Smooth muscle cell (in vitro differentiated cells): ENCODE data around the gene WAPL. TPM values are rescaled to one million over a fixed set of nuclear protein-coding genes. Genes with fewer than 3 reads are reported as not detected.

Experiments
- DNase-seq: peaks from one replicate; lab custom pipeline; 2025; ENCODE audit not compliant: unreplicated experiment; lab: John Stamatoyannopoulos, UW
- H2AFZ ChIP-seq: fragments of 200-600 bp; sonication (generic); 2 replicates; pipeline ENCODE4 v1.6.0; 2016; ENCODE audit warnings: antibody characterized with exemption, low read depth, mild to moderate bottlenecking
- H3F3A ChIP-seq: fragments of 200-600 bp; sonication (generic); 2 replicates; pipeline ENCODE4 v1.6.0; 2017; ENCODE audit warnings: antibody characterized with exemption, low read depth
- H3K27ac ChIP-seq: fragments of 200-600 bp; sonication (generic); 2 replicates; pipeline ENCODE4 v1.5.1; 2016; ENCODE audit warnings: low read depth, mild to moderate bottlenecking
- H3K27me3 ChIP-seq: fragments of 200-600 bp; sonication (generic); 2 replicates; pipeline ENCODE4 v1.6.1; 2016; ENCODE audit warnings: low read depth, mild to moderate bottlenecking
- H3K36me3 ChIP-seq: fragments of 200-600 bp; sonication (generic); 2 replicates; pipeline ENCODE4 v1.5.1; 2016; ENCODE audit warnings: low read depth
- H3K4me1 ChIP-seq: fragments of 200-600 bp; sonication (generic); 2 replicates; pipeline ENCODE4 v1.5.1; 2016; ENCODE audit warnings: low read depth
- H3K4me2 ChIP-seq: fragments of 200-600 bp; sonication (generic); 2 replicates; pipeline ENCODE4 v1.6.0; 2016; ENCODE audit warnings: mild to moderate bottlenecking
- H3K4me3 ChIP-seq: fragments of 200-600 bp; sonication (generic); 2 replicates; pipeline ENCODE4 v1.5.1; 2016; ENCODE audit warnings: mild to moderate bottlenecking
- H3K79me2 ChIP-seq: fragments of 200-600 bp; sonication (generic); 2 replicates; pipeline ENCODE4 v1.6.0; 2016; ENCODE audit warnings: low read depth, mild to moderate bottlenecking
- H3K9ac ChIP-seq: fragments of 200-600 bp; sonication (generic); 2 replicates; pipeline ENCODE4 v1.6.0; 2016; ENCODE audit warnings: low read depth
- H3K9me3 ChIP-seq: fragments of 200-600 bp; sonication (generic); replicated peaks from 2 replicates; pipeline ENCODE4 v1.5.1; 2016; ENCODE audit warnings: low read depth
- H4K20me1 ChIP-seq: fragments of 200-600 bp; sonication (generic); 2 replicates; pipeline ENCODE4 v1.6.0; 2016; ENCODE audit warnings: low read depth
- WGBS: methylation state at CpG from one replicate; pipeline ENCODE4 v1.1.7; 2016; ENCODE audit warnings: low lambda C conversion rate; 5-methylcytosine and 5-hydroxymethylcytosine counted together
- polyA plus RNA-seq: library from polyadenylated mRNA; unstranded; fragments of >200 nt; fragmentation: Nextera tagmentation; extraction: Ambion mirVana; gene quantifications from 2 replicates; pipeline ENCODE4 v1.2.1, GENCODE V29; 2016
- total RNA-seq: library from RNA; depleted of rRNA; stranded (reverse); fragments of >200 nt; gene quantifications from 2 replicates; pipeline ENCODE4 v1.2.3, GENCODE V29; 2014
- TF ChIP-seq, protein P1 (sequence below): fragments of 200-600 bp; sonication (generic); IDR thresholded peaks from 2 replicates; pipeline ENCODE4 v1.5.1; 2017; ENCODE audit warnings: borderline replicate concordance, mild to moderate bottlenecking, antibody characterized with exemption; ENCODE audit not compliant: insufficient read depth, poor library complexity, severe bottlenecking

The WAPL gene
- total and polyA plus RNA-seq, 2 experiments from 2014 or later, result 14.0 to 30.5 TPM

DNA sequence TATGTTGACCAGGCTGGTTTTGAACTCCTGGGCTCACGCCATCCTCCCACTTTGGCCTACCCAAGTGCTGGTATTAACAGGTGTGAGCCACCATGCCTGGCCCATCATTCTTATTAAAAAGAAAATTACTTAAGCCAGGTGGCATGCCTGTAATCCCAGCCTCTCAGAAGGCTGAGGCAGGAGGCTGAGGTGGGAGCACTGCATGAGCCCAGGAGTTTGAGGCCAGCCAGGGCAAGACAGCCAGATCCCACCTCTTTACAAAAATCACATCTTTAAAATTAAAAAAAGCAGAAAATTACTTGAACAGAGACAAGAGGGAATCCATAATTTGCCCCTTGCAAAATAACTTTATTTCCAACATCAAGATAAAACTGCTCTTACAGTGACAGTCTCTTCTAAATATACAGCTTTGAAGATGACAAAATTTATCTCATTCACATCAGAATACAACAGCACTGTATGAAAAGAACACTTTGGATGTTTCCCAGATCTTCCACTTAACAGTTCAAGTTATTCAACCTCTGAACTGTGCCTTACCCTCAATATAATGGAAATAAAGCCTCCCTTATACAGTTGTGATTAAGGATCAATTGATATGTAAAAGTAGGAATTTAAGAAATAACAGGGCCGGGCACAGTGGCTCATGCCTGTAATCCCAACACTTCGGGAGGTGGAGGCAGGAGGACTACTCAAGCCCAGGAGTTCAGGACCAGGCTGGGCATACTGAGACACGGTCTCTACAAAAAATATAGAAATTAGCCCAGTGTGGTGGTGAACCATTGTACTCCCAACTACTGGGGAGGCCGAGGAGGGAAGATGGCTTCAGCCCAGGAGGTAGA, 10.3 kb downstream of the WAPL start:
- Histone ChIP-seq H3K27ac (no peak overlapping the region), H3K9me3 (no peaks in the 10 kb centered on the region), H3K79me2 (peaks cover 95% of the 10 kb centered on the region), H3K4me2 (no peak overlapping the region), H3K36me3 (peaks cover 3% of the 10 kb centered on the region), H4K20me1 (peaks cover 90% of the 10 kb centered on the region), H3K4me3 (no peak overlapping the region), H3K4me1 (no peaks in the 10 kb centered on the region), H2AFZ (no peak overlapping the region), H3K27me3 (no peaks in the 10 kb centered on the region), H3F3A (no peaks in the 10 kb centered on the region), H3K9ac (no peak overlapping the region)
- WGBS, result 96% methylated on average over 5 of the region's 5 CpGs
- TF ChIP-seq, protein P1, sequence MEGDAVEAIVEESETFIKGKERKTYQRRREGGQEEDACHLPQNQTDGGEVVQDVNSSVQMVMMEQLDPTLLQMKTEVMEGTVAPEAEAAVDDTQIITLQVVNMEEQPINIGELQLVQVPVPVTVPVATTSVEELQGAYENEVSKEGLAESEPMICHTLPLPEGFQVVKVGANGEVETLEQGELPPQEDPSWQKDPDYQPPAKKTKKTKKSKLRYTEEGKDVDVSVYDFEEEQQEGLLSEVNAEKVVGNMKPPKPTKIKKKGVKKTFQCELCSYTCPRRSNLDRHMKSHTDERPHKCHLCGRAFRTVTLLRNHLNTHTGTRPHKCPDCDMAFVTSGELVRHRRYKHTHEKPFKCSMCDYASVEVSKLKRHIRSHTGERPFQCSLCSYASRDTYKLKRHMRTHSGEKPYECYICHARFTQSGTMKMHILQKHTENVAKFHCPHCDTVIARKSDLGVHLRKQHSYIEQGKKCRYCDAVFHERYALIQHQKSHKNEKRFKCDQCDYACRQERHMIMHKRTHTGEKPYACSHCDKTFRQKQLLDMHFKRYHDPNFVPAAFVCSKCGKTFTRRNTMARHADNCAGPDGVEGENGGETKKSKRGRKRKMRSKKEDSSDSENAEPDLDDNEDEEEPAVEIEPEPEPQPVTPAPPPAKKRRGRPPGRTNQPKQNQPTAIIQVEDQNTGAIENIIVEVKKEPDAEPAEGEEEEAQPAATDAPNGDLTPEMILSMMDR, result no peak
- no peak for DNase-seq

DNA sequence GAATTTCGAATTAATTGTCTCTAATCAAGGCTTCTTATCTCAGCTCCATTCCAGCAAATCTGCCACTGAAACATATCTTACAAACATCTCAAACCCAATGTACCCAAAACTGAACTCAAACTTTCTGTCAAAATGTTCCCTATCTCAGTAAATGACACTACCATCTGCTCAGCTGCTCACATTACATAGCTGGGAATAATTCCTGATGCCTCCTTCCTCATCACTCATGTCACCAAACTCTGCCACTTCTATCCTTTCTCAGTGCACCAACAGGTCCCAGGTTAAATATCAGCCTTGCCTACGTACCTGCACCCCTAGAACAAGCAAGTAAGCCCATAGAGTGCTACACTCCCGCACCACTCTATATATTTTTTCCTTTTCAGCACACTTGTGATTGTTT, 12.4 kb downstream of the WAPL start:
- Histone ChIP-seq H3K9me3 (no peaks in the 10 kb centered on the region), H3K36me3 (no peaks in the 10 kb centered on the region), H3K27me3 (no peaks in the 10 kb centered on the region), H3K9ac (no peak overlapping the region), H3F3A (no peaks in the 10 kb centered on the region), H4K20me1 (peaks cover 92% of the 10 kb centered on the region), H3K4me3 (no peak overlapping the region), H3K4me2 (no peak overlapping the region), H3K79me2 (peaks cover 95% of the 10 kb centered on the region), H3K27ac (no peak overlapping the region), H3K4me1 (no peaks in the 10 kb centered on the region), H2AFZ (no peak overlapping the region)
- DNase-seq, result no peak
- 92% methylated on average over 3 of the region's 3 CpGs for WGBS
- TF ChIP-seq, protein P1, result no peak

DNA sequence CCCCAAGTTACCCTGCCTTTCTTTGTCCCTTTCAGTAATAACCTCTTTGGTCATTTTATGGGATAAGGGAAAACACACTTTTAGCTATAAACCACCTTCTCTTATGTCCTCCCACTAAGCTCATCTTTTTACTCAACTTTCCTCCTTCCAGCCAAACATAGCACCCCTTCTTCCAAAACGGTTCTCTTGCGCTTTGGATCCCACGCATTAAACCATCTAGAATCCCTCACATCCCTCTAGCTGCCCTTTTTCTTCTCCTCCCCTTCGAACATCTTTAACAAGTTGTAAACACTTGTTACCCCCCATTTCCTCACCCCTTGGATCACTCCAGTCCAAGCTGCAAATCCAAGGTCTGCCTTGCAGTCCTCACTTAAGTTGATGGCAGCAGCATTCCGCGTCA, 13.4 kb downstream of the WAPL start:
- Histone ChIP-seq H3K36me3 (no peaks in the 10 kb centered on the region), H3K9me3 (no peaks in the 10 kb centered on the region), H3K4me1 (no peaks in the 10 kb centered on the region), H3F3A (no peaks in the 10 kb centered on the region), H3K27ac (no peak overlapping the region), H2AFZ (no peak overlapping the region), H4K20me1 (peaks cover 92% of the 10 kb centered on the region), H3K79me2 (peaks cover 95% of the 10 kb centered on the region), H3K4me2 (no peak overlapping the region), H3K9ac (no peak overlapping the region), H3K27me3 (no peaks in the 10 kb centered on the region), H3K4me3 (no peak overlapping the region)
- TF ChIP-seq, protein P1, result no peak
- WGBS, result 94% methylated on average over 6 of the region's 6 CpGs
- no peak for DNase-seq

DNA sequence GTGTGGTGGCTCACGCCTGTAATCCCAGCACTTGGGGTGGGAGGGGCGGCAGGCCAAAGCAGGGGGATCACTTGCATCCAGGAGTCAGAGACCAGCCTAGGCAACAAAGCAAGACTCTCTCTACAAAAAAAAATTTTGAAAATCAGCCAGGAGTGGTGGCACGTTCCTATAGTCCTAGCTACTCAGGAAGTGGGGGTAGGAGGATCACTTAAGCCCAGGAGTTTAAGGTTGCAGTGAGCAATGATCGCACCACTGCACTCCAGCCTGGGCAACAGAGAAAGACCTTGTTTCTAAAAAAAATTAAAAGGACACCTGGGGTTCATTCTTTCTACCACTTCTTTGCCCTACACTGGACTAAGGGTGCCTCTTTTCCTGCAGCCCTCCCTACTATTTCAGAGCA, 15.1 kb downstream of the WAPL start:
- Histone ChIP-seq H3F3A (no peaks in the 10 kb centered on the region), H3K4me2 (no peak overlapping the region), H3K4me3 (no peak overlapping the region), H4K20me1 (peaks cover 92% of the 10 kb centered on the region), H3K27me3 (no peaks in the 10 kb centered on the region), H3K4me1 (no peaks in the 10 kb centered on the region), H3K9ac (no peak overlapping the region), H3K36me3 (no peaks in the 10 kb centered on the region), H3K27ac (no peak overlapping the region), H3K9me3 (no peaks in the 10 kb centered on the region), H2AFZ (no peak overlapping the region), H3K79me2 (peaks cover 95% of the 10 kb centered on the region)
- no peak for DNase-seq
- TF ChIP-seq, protein P1, result no peak
- WGBS, result 79% methylated on average over 4 of the region's 4 CpGs
